SU-DHL-6 (cell line): Measurements from ENCODE around the gene ECI2.

ENCODE experiments used
- H2AFZ ChIP-seq: fragments of 200-600 bp; sonication (generic); 2 replicates; pipeline ENCODE4 v1.6.1; 2014; ENCODE audit warnings: low read depth, mild to moderate bottlenecking, moderate library complexity, mixed read lengths, antibody characterized with exemption, low read length; ENCODE audit not compliant: severe bottlenecking
- H3F3A ChIP-seq: fragments of 200-600 bp; shearing (Covaris generic); 2 replicates; pipeline ENCODE4 v1.6.0; 2016; ENCODE audit warnings: antibody characterized with exemption, mild to moderate bottlenecking; ENCODE audit not compliant: insufficient read depth
- H3K27ac ChIP-seq: fragments of 200-600 bp; sonication (generic); 2 replicates; pipeline ENCODE4 v1.5.1; 2016; ENCODE audit warnings: low read depth, mild to moderate bottlenecking, low read length, moderate library complexity, mixed read lengths
- H3K27me3 ChIP-seq: fragments of 200-600 bp; sonication (generic), shearing (Covaris generic); 2 replicates; pipeline ENCODE4 v1.6.0; 2014; ENCODE audit warnings: mild to moderate bottlenecking, low read length
- H3K36me3 ChIP-seq: fragments of 200-600 bp; sonication (generic); 2 replicates; pipeline ENCODE4 v1.6.1; 2014; ENCODE audit warnings: mild to moderate bottlenecking, low read length, mixed read lengths
- H3K4me2 ChIP-seq: fragments of 300-600, 200-600 bp; shearing (Covaris generic), sonication (generic); 2 replicates; pipeline ENCODE4 v1.6.0; 2014; ENCODE audit warnings: low read length, low read depth, mild to moderate bottlenecking; ENCODE audit not compliant: poor library complexity, severe bottlenecking
- H3K4me3 ChIP-seq: fragments of 200-600 bp; sonication (generic); 2 replicates; pipeline ENCODE4 v1.5.1; 2014; ENCODE audit warnings: antibody characterized with exemption, low read length, mild to moderate bottlenecking, mixed read lengths; ENCODE audit not compliant: insufficient read depth, poor library complexity, severe bottlenecking
- H3K79me2 ChIP-seq: fragments of 200-600 bp; sonication (generic); 2 replicates; pipeline ENCODE4 v1.6.1; 2014; ENCODE audit warnings: mild to moderate bottlenecking, low read length, moderate library complexity; ENCODE audit not compliant: insufficient read depth
- H3K9ac ChIP-seq: fragments of 200-600 bp; sonication (generic); 2 replicates; pipeline ENCODE4 v1.7.0; 2014; ENCODE audit warnings: mild to moderate bottlenecking, low read length
- H3K9me2 ChIP-seq: fragments of 200-600 bp; sonication (generic); replicated peaks from 2 replicates; pipeline ENCODE4 v1.6.1; 2014; ENCODE audit warnings: low read length; ENCODE audit not compliant: insufficient read depth
- H3K9me3 ChIP-seq: fragments of 200-600 bp; sonication (generic); 2 replicates; pipeline ENCODE4 v1.6.1; 2014; ENCODE audit warnings: low read length, mixed read lengths; ENCODE audit not compliant: insufficient read depth
- H4K20me1 ChIP-seq: fragments of 200-600 bp; sonication (generic); 2 replicates; pipeline ENCODE4 v1.6.1; 2014; ENCODE audit warnings: low read depth, mild to moderate bottlenecking, antibody characterized with exemption, low read length, moderate library complexity, mixed read lengths
- EZH2phosphoT487 ChIP-seq: fragments of 200-600 bp; sonication (generic), shearing (Covaris generic); conservative IDR thresholded peaks from 2 replicates; pipeline ENCODE4 v1.6.1; 2018; ENCODE audit warnings: mild to moderate bottlenecking, antibody characterized with exemption, low read length, moderate library complexity, mixed read lengths
- TF ChIP-seq, protein P1 (sequence below): fragments of 200-600 bp; sonication (generic); IDR thresholded peaks from one replicate; pipeline ENCODE4 v1.5.1; 2017; ENCODE audit warnings: antibody characterized with exemption, mild to moderate bottlenecking, low read length, moderate library complexity; ENCODE audit not compliant: insufficient read depth, poor library complexity, severe bottlenecking

The ECI2 gene

GRCh38 chr6:4088704-4089103 lies 46.7 kb downstream of the ECI2 start:
- TF ChIP-seq, protein P1, sequence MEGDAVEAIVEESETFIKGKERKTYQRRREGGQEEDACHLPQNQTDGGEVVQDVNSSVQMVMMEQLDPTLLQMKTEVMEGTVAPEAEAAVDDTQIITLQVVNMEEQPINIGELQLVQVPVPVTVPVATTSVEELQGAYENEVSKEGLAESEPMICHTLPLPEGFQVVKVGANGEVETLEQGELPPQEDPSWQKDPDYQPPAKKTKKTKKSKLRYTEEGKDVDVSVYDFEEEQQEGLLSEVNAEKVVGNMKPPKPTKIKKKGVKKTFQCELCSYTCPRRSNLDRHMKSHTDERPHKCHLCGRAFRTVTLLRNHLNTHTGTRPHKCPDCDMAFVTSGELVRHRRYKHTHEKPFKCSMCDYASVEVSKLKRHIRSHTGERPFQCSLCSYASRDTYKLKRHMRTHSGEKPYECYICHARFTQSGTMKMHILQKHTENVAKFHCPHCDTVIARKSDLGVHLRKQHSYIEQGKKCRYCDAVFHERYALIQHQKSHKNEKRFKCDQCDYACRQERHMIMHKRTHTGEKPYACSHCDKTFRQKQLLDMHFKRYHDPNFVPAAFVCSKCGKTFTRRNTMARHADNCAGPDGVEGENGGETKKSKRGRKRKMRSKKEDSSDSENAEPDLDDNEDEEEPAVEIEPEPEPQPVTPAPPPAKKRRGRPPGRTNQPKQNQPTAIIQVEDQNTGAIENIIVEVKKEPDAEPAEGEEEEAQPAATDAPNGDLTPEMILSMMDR, result no peak
- TF ChIP-seq EZH2phosphoT487, result no peak
- no peaks in the 10 kb centered on the region for H3F3A ChIP-seq

GRCh38 chr6:4085332-4085700 lies 50.1 kb downstream of the ECI2 start:
- H3K9ac ChIP-seq, result no peak overlapping the region
- H4K20me1 ChIP-seq, result no peaks in the 10 kb centered on the region
- H3F3A ChIP-seq, result no peaks in the 10 kb centered on the region
- H3K9me2 ChIP-seq, result no peaks in the 10 kb centered on the region
- H3K79me2 ChIP-seq, result no peaks in the 10 kb centered on the region
- no peak overlapping the region for H3K4me3 ChIP-seq
- H3K27ac ChIP-seq, result no peak overlapping the region
- TF ChIP-seq, protein P1, result no peak
- no peak for TF ChIP-seq EZH2phosphoT487
- H3K4me2 ChIP-seq, result no peak overlapping the region
- no peaks in the 10 kb centered on the region for H3K9me3 ChIP-seq
- H3K27me3 ChIP-seq, result 0 out of 2 replicates have a peak, but pooled peaks cover 3% of the 10 kb centered on the region
- H2AFZ ChIP-seq, result no peak overlapping the region
- no peaks in the 10 kb centered on the region for H3K36me3 ChIP-seq

More at GRCh38 chr6:4088704-4089103, 46.7 kb downstream of the ECI2 start:
- 0 out of 2 replicates have a peak, but pooled peaks cover 3% of the 10 kb centered on the region for H3K27me3 ChIP-seq
- H3K79me2 ChIP-seq, result no peaks in the 10 kb centered on the region
- H3K27ac ChIP-seq, result no peak overlapping the region
- H2AFZ ChIP-seq, result no peak overlapping the region
- H3K4me3 ChIP-seq, result no peak overlapping the region
- H3K36me3 ChIP-seq, result no peaks in the 10 kb centered on the region
- H3K9me3 ChIP-seq, result no peaks in the 10 kb centered on the region
- no peaks in the 10 kb centered on the region for H4K20me1 ChIP-seq
- H3K9ac ChIP-seq, result no peak overlapping the region
- H3K9me2 ChIP-seq, result no peaks in the 10 kb centered on the region
- no peak overlapping the region for H3K4me2 ChIP-seq

GRCh38 chr6:4084444-4085331 lies 50.7 kb downstream of the ECI2 start:
- H3K27me3 ChIP-seq, result 0 out of 2 replicates have a peak, but pooled peaks cover 3% of the 10 kb centered on the region
- H2AFZ ChIP-seq, result no peak overlapping the region
- H3K79me2 ChIP-seq, result no peaks in the 10 kb centered on the region
- no peaks in the 10 kb centered on the region for H3K9me3 ChIP-seq
- H3K4me3 ChIP-seq, result no peak overlapping the region
- no peak overlapping the region for H3K9ac ChIP-seq
- H4K20me1 ChIP-seq, result no peaks in the 10 kb centered on the region
- TF ChIP-seq, protein P1, result no peak
- no peak for TF ChIP-seq EZH2phosphoT487
- H3K9me2 ChIP-seq, result no peaks in the 10 kb centered on the region
- no peak overlapping the region for H3K27ac ChIP-seq
- H3F3A ChIP-seq, result no peaks in the 10 kb centered on the region
- no peak overlapping the region for H3K4me2 ChIP-seq
- H3K36me3 ChIP-seq, result no peaks in the 10 kb centered on the region
